Measurements from ENCODE around the gene SLC41A1.

The SLC41A1 gene

DNA sequence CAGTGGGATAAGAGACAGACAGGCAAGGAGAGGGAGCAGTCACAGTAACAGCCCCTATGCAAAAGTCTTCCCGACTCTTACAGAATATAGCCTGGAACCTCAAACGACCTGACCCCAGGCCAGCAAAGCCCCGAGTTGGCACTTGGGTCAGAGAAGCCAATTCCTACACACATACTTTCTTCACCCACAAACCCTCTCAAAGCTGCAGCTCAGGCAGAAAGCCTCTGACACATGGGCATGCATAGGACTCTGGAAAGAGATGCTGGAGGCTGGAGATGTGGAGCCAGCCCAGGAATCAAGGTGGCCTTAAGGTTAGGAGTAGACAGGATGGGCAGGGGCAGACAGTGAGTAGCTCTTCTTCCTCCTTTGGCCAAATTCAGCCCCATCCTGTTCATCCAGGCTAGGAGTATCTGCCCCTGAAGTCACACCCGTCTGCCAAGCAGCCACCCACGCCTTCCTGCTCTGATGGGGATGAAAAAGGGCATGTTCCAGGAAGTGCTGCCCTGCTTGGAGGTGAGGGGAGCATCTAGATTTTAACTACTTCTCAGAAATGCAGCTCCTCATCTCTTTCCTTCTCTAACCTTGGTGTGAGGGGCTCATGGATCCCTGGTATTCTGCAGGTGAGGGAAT lies 7.8 kb downstream of the SLC41A1 start:
- no peak for DNase-seq (ENCODE audit: extremely low read depth, low read depth)

DNA sequence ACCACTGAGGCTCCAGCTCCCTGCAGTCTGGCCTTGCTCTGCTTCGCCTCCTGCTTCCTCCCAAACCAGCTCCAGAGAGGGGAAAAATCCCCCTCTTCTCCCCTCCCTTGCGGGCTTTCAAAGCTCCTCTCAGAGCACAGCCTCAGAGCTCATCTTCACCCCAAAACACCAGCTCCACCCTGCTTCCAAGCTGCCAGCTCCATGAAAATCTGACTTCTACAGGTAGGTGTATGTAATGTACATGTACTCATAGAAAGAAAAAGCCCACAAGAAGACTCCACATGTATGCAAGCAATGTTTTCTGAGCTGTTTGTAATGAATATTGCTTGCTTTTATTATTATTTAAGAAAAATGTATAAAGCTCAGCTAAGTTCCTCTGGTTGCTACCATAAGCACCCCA lies 8.4 kb downstream of the SLC41A1 start:
- DNase-seq (ENCODE audit: extremely low read depth, low read depth), result no peak
- TF ChIP-seq, protein P1, sequence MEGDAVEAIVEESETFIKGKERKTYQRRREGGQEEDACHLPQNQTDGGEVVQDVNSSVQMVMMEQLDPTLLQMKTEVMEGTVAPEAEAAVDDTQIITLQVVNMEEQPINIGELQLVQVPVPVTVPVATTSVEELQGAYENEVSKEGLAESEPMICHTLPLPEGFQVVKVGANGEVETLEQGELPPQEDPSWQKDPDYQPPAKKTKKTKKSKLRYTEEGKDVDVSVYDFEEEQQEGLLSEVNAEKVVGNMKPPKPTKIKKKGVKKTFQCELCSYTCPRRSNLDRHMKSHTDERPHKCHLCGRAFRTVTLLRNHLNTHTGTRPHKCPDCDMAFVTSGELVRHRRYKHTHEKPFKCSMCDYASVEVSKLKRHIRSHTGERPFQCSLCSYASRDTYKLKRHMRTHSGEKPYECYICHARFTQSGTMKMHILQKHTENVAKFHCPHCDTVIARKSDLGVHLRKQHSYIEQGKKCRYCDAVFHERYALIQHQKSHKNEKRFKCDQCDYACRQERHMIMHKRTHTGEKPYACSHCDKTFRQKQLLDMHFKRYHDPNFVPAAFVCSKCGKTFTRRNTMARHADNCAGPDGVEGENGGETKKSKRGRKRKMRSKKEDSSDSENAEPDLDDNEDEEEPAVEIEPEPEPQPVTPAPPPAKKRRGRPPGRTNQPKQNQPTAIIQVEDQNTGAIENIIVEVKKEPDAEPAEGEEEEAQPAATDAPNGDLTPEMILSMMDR (IDR thresholded peaks at IDR 0.05; ENCODE audit: low read depth, low read length), result no peak

More for the DNA sequence above, 7.8 kb downstream of the SLC41A1 start:
- TF ChIP-seq, protein P1 (IDR thresholded peaks at IDR 0.05; ENCODE audit: low read depth, low read length), result no peak

DNA sequence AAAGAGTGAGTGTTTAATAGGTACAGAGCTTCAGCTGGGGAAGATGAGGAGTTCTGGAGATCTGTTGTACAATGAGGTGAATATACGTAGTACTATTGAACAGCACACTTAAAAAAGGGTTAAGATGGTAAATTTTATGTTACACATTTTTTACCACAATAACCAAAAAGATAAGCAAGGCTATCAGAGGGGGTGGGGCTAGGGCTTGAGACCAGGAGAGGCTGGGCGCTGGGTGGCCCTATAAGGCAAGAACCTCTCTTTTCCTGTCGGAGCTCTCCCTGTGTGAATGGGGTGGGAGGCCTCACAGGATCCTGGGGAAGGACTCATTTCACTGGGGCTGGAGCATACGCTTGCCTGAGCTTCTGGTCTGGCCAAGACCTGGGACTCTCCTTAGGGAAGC lies 9.0 kb downstream of the SLC41A1 start:
- no peak for DNase-seq (ENCODE audit: extremely low read depth, low read depth)
- TF ChIP-seq, protein P1 (IDR thresholded peaks at IDR 0.05; ENCODE audit: low read depth, low read length), result no peak

DNA sequence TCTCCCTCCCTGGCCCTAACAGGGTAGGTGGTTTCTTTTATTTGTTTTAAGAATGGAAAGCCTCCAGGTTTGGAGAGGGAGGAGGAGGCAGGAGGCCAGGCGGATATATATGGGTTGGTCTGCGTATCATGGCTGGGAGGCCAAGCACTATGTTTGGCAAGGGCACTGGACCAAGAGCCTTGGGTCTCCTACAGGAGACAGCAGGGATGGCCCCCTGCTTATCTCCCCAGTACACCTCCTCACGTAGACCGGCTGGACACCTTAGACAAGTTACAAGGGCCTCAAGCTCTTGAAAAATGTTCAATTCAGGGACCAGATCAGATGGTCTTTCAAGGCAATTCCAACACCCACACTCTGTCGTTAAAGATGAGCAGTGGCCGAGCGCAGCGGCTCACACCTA lies 10.9 kb downstream of the SLC41A1 start:
- no peak for DNase-seq (ENCODE audit: extremely low read depth, low read depth)

DNA sequence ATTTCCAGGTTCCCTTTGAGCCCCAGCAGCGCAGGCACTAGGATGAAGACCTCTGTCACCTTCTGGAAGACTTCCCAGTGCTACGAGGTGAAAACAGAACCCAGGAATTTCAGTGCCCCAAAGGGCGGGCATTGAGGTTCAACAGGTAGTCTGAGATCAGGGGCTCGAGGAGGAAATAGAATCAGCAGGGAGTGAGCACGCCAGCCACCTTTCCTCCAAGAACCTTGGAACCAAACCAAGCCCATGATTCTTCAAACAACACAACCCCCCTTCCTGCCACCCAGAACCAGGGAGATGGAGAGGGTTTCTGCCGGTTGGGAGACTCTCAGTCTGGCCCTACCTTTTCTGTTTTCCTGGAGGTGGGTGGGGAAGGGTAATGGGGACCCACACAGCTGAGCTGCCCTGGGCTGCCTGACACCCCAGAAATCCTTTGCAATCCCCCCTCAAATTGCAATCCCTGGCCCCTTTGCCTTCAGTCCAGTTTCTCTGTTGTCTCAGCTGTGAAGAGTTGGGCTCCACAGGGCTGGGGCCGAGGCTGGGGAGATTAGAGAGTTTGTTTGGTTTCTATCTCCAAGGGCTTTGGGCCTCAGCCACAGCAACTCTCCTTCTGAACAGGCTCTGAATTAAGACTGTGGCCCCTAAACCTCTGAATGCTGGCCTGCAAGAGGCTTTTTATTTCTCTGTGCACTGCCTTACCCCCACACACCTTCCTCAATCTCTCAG lies 11.9 kb downstream of the SLC41A1 start:
- DNase-seq (ENCODE audit: extremely low read depth, low read depth), result no peak
- TF ChIP-seq, protein P1 (IDR thresholded peaks at IDR 0.05; ENCODE audit: low read depth, low read length), result no peak

More for the DNA sequence above, 10.9 kb downstream of the SLC41A1 start:
- TF ChIP-seq, protein P1 (IDR thresholded peaks at IDR 0.05; ENCODE audit: low read depth, low read length), result no peak

DNA sequence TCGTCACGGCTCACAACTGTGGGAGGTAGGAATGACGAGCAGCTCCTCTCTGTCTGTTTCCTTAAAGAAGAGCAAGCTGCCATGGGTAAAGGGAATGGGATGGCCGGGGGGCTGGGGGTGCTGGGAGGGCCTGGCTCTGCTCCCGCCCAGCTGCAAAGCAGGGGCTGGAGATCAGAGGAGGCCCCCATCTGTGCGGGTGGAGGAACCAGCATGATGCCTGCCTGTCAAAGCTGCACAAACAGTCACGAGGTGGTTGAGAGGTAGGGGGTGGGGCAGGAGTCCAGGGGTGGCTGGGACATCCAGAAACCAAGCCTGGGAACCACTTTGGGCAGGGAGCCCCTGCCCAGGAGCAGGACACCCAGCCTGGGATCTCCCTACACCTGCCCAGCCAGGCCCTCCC lies 12.6 kb downstream of the SLC41A1 start:
- TF ChIP-seq, protein P1 (IDR thresholded peaks at IDR 0.05; ENCODE audit: low read depth, low read length), result no peak
- no peak for DNase-seq (ENCODE audit: extremely low read depth, low read depth)

DNA sequence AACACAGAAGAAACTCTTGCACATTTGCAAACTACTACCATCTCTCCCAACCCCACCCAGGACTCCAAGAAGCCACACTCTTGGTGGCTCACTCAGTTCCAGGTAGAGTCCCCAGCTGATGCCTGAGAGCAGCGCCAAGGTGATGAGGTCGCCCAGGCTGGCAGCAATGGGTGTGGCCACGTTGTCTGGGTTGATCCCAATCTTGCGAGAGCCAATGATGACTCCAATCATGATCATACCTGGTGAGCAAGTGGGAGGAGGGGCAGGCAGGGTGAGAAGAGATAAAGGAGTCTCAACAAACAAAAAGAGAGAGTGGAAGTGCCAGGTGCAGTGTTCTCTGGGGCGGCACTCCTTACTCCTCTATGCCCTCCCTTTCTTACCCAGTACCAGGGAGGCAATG lies 14.4 kb downstream of the SLC41A1 start:
- DNase-seq (ENCODE audit: extremely low read depth, low read depth), result no peak
- TF ChIP-seq, protein P1 (IDR thresholded peaks at IDR 0.05; ENCODE audit: low read depth, low read length), result no peak

Measured in AG09319 (cell line).